ENCODE data around the gene GLRX5. TPM values are rescaled to one million over a fixed set of nuclear protein-coding genes. Genes with fewer than 3 reads are reported as not detected.

Gene GLRX5
- total RNA-seq, 2 donors from 2014 or later: 62.4 to 63.4 TPM

DNA sequence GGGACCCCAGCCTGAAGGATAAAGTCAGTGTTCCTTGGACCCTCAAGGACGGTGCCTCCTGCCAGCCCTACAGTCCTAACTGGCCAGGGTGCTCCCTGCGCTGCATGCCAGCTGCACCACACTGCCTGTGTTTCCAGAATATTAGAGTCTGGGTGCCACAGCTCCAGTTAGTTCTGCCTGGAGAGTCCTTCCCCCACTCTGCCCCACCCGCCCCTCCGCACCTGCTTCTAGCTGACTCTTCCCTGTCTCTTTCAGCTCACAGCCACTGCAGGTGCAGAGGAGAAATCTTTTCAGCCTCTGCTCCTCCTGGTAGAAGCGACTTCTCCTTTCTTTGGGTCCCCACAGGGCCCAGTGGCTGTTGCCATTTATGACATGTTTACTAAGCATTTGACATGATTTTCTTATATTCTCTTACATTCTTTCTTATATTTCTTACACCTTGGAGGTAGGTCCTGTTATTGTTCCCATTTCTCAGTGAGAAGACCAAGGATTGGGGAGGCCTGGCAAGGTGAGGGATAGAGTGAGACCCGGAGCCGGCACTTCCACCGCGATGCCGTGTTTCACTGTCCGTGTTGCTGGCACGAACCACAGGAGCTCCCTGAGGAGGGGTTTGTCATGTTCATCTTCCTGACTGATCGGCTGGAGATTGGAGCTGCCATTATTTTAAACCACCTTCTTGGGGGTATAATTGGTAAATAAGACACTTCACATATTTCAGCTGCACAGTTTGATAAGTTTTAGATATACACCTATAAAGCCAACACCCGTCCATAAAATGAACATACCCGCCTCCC, 47.8 kb upstream of the GLRX5 start:
- no peak overlapping the region for H3K9ac ChIP-seq (ENCODE audit: extremely low read depth, low read length, poor library complexity, severe bottlenecking)
- H3K4me1 ChIP-seq (ENCODE audit: control insufficient read depth, insufficient read depth, low read length): peaks cover 38% of the 10 kb centered on the region
- Mint-ChIP-seq H3K9me3 (peaks cover 1% of the 10 kb centered on the region), H3K27ac (no peak overlapping the region), H3K27me3 (ENCODE audit: insufficient read depth) (no peaks in the 10 kb centered on the region), H3K4me1 (peaks cover 36% of the 10 kb centered on the region), H3K4me3 (no peak overlapping the region), H3K36me3 (ENCODE audit: low read depth) (no peaks in the 10 kb centered on the region)
- no peak for DNase-seq
- H3K27ac ChIP-seq (ENCODE audit: low read depth, low read length): no peak overlapping the region
- H3K4me3 ChIP-seq (ENCODE audit: low read length): no peak overlapping the region
- H3K9me3 ChIP-seq (ENCODE audit: control insufficient read depth, low read length): peaks cover 3% of the 10 kb centered on the region
- no peaks in the 10 kb centered on the region for H3K36me3 ChIP-seq (ENCODE audit: control insufficient read depth, insufficient read depth, low read length)
- no peaks in the 10 kb centered on the region for H3K27me3 ChIP-seq (ENCODE audit: control insufficient read depth, insufficient read depth, low read length, poor library complexity, severe bottlenecking)
- 88 to 90% methylated on average over 2 to 14 of the region's 15 CpGs for WGBS, 2 experiments (ENCODE audit: insufficient coverage in 1 of 2, insufficient read length in 1 of 2)
- TF ChIP-seq, protein P1, sequence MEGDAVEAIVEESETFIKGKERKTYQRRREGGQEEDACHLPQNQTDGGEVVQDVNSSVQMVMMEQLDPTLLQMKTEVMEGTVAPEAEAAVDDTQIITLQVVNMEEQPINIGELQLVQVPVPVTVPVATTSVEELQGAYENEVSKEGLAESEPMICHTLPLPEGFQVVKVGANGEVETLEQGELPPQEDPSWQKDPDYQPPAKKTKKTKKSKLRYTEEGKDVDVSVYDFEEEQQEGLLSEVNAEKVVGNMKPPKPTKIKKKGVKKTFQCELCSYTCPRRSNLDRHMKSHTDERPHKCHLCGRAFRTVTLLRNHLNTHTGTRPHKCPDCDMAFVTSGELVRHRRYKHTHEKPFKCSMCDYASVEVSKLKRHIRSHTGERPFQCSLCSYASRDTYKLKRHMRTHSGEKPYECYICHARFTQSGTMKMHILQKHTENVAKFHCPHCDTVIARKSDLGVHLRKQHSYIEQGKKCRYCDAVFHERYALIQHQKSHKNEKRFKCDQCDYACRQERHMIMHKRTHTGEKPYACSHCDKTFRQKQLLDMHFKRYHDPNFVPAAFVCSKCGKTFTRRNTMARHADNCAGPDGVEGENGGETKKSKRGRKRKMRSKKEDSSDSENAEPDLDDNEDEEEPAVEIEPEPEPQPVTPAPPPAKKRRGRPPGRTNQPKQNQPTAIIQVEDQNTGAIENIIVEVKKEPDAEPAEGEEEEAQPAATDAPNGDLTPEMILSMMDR (conservative IDR thresholded peaks at IDR 0.05): no peak

DNA sequence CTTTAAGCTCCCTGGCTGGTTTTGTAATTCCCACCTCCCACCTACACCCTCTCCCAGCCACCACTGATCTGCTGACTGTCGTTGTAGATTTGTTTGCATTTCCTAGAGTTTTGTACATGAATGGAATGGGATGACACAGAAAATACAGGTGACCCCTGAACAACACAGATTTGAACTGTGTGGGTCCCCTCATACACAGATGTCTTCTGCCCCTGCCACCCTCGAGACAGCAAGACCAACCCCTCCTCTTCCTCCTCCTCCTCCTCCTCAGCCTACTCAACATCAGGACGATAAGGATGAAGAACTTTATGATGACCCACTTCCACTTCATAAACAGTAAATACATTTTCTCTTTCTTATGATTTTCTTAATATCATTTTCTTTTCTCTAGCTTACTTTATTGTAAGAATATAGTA, 47.2 kb upstream of the GLRX5 start:
- H3K4me1 ChIP-seq (ENCODE audit: control insufficient read depth, insufficient read depth, low read length): peaks cover 37% of the 10 kb centered on the region
- no peak overlapping the region for H3K4me3 ChIP-seq (ENCODE audit: low read length)
- peaks cover 8% of the 10 kb centered on the region for H3K9me3 ChIP-seq (ENCODE audit: control insufficient read depth, low read length)
- Mint-ChIP-seq H3K27ac (no peak overlapping the region), H3K36me3 (ENCODE audit: low read depth) (no peaks in the 10 kb centered on the region), H3K4me1 (peaks cover 36% of the 10 kb centered on the region), H3K4me3 (no peak overlapping the region), H3K27me3 (ENCODE audit: insufficient read depth) (no peaks in the 10 kb centered on the region), H3K9me3 (peaks cover 5% of the 10 kb centered on the region)
- no peak overlapping the region for H3K9ac ChIP-seq (ENCODE audit: extremely low read depth, low read length, poor library complexity, severe bottlenecking)
- no peak for DNase-seq
- H3K36me3 ChIP-seq (ENCODE audit: control insufficient read depth, insufficient read depth, low read length): no peaks in the 10 kb centered on the region
- no peaks in the 10 kb centered on the region for H3K27me3 ChIP-seq (ENCODE audit: control insufficient read depth, insufficient read depth, low read length, poor library complexity, severe bottlenecking)
- no peak overlapping the region for H3K27ac ChIP-seq (ENCODE audit: low read depth, low read length)
- WGBS, 2 experiments (ENCODE audit: insufficient coverage in 1 of 2, insufficient read length in 1 of 2): 81 to 100% methylated on average over 2 to 3 of the region's 3 CpGs
- TF ChIP-seq, protein P1 (conservative IDR thresholded peaks at IDR 0.05): no peak

DNA sequence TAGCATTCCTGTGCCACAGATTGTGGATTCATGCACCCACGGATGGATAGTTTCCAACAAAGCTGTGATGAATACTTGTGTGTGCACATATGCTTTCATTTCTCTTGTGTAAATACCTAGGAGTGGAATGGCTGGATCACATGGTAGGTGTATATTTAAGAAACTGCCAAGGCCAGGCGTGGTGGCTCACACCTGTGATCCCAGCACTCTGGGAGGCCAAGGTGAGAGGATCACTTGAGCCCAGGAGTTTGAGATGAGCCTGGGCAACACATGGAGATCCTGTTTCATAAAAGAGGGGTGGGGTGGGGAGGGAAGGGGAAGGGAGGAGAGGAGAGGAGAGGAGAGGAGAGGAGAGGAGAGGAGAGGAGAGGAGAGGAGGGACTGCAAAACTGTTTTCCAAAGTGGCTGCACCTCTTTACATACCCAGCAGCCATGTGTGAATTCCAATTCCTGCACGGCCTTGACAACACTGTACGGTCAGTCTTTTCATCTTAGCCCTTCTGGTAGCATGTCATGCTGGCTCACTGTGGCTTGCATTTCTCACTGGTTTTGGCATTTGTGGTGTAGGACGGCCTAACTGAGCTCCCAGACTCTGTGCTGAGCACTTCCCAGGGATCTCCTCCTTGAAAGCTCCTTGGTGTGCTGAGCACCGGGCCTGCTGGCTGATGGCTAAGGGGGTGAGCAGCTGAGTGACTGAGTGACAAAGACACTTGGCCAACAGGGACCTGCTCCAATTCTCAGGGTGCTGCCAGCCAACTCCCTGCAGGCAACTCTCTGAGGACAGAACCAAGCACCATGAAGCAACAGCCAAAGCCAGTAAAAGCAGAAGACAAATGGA, 46.3 kb upstream of the GLRX5 start:
- Histone ChIP-seq H3K27me3 (ENCODE audit: control insufficient read depth, insufficient read depth, low read length, poor library complexity, severe bottlenecking) (no peaks in the 10 kb centered on the region), H3K9me3 (ENCODE audit: control insufficient read depth, low read length) (peaks cover 8% of the 10 kb centered on the region), H3K9ac (ENCODE audit: extremely low read depth, low read length, poor library complexity, severe bottlenecking) (no peak overlapping the region), H3K36me3 (ENCODE audit: control insufficient read depth, insufficient read depth, low read length) (no peaks in the 10 kb centered on the region), H3K4me1 (ENCODE audit: control insufficient read depth, insufficient read depth, low read length) (peaks cover 28% of the 10 kb centered on the region), H3K27ac (ENCODE audit: low read depth, low read length) (no peak overlapping the region), H3K4me3 (ENCODE audit: low read length) (no peak overlapping the region)
- Mint-ChIP-seq H3K9me3 (peaks cover 5% of the 10 kb centered on the region), H3K4me1 (peaks cover 29% of the 10 kb centered on the region), H3K27ac (no peak overlapping the region), H3K27me3 (ENCODE audit: insufficient read depth) (no peaks in the 10 kb centered on the region), H3K36me3 (ENCODE audit: low read depth) (no peaks in the 10 kb centered on the region), H3K4me3 (no peak overlapping the region)
- TF ChIP-seq, protein P1 (conservative IDR thresholded peaks at IDR 0.05): no peak
- WGBS, 2 experiments (ENCODE audit: insufficient coverage in 1 of 2, insufficient read length in 1 of 2): 89 to 94% methylated on average over 4 to 6 of the region's 6 CpGs
- no peak for DNase-seq

Measured in endodermal cell (in vitro differentiated cells).